Measurements from ENCODE around the gene MED23.

DNA sequence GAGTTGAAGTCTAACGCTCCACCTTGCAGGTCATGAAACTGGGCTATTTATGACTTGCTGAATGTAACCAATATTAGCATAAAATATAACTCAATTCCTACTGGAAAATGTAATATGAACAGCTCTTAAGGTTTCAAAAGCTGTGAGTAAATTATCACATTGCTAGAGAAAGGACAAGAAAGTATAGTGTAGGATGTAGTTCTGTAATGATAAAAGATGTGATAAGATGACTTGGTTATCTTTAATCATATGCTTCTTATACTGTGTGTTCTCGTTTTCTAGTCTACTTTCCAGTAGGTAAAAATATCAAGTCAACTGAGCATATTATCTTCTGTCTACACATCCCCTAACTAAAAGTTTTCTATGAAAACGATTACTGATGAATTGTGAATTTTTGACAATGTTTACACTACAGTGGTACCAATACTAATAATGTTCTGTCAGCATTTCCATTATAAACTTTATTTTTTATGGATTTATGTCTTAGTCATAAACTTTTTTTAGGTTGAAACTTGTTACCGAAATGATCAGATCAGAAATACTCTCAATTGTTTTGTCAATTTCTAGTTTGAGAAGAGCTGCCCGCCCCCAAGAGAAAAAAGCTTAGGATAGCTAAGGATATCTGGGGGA lies 14.6 kb downstream of the MED23 start:
- TF ChIP-seq CTCF (IDR thresholded peaks at IDR 0.05; ENCODE audit: insufficient read depth, low read length) (no peak), POLR2AphosphoS5 (IDR thresholded peaks at IDR 0.05; ENCODE audit: low read depth) (no peak), SPI1 (IDR thresholded peaks at IDR 0.05; ENCODE audit: borderline replicate concordance, low read depth) (no peak), GABPA (IDR thresholded peaks at IDR 0.05; ENCODE audit: low read depth) (no peak)
- TF ChIP-seq, protein P1, sequence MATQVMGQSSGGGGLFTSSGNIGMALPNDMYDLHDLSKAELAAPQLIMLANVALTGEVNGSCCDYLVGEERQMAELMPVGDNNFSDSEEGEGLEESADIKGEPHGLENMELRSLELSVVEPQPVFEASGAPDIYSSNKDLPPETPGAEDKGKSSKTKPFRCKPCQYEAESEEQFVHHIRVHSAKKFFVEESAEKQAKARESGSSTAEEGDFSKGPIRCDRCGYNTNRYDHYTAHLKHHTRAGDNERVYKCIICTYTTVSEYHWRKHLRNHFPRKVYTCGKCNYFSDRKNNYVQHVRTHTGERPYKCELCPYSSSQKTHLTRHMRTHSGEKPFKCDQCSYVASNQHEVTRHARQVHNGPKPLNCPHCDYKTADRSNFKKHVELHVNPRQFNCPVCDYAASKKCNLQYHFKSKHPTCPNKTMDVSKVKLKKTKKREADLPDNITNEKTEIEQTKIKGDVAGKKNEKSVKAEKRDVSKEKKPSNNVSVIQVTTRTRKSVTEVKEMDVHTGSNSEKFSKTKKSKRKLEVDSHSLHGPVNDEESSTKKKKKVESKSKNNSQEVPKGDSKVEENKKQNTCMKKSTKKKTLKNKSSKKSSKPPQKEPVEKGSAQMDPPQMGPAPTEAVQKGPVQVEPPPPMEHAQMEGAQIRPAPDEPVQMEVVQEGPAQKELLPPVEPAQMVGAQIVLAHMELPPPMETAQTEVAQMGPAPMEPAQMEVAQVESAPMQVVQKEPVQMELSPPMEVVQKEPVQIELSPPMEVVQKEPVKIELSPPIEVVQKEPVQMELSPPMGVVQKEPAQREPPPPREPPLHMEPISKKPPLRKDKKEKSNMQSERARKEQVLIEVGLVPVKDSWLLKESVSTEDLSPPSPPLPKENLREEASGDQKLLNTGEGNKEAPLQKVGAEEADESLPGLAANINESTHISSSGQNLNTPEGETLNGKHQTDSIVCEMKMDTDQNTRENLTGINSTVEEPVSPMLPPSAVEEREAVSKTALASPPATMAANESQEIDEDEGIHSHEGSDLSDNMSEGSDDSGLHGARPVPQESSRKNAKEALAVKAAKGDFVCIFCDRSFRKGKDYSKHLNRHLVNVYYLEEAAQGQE (IDR thresholded peaks at IDR 0.05; ENCODE audit: insufficient replicate concordance, low read depth), result no peak

Data from HL-60 (cell line).